Cerebellar cortex (tissue), 1 donor: ENCODE data around the gene NPHP1.
"Not testable (repeated sequence)": the region's sequence is repeated elsewhere in the genome, so short reads cannot be mapped to it uniquely, and the experiment has no call there.

ENCODE experiments used
- DNase-seq: peaks from one replicate; pipeline ENCODE4 v3.0.0-alpha.2; 2015; ENCODE audit warnings: low spot score

Gene NPHP1

DNA sequence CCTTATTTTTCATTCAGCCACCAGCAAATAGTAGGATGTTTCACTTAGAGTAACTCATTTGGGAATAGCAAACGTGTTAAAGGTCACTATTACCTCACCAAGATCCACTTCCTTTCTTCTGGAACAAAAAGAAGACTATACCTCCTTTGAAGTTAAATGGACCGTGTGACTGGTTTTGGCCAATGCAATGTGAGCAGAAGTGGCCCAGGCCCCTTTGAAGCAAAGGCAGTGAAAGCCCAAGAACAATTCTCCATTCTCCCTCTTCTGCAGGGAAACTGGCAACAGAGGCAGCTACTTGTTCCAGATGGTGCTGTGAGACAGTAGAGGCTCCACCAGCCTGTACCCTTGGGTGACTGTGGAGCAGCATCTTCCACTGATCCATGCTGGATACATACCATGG, 77.9 kb downstream of the NPHP1 start:
- DNase-seq: no peak

DNA sequence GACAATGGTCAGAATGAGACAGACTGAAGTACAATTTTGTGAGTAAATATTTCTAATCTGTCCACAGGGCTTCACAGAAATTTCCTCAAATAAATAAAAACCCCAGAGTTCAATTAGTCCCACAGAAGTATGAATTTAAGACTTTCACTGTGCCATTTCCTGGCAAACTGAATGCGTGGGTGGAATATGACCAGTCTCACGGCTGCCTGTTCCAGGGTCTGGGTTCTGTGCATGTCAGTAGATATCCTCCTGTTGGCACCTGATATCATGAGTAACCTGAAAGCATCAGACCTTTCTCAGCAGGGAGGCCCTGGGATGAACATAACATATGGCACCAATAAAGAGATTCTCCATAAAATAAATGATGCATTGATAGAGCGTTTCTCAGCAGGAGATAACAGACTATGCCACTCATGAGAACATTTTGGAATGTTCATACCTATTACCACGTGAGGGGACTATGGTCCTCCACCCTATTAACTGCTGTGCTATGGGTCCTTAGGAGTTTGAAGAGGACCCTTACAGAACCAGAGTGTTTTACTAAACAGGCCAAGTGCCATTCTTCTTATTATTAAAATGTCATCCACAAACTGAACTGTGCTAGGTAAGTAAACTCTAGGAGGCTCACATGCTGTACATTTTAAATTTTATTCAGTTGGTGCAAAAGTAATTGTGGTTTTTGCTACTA, 78.6 kb downstream of the NPHP1 start:
- no peak for DNase-seq

DNA sequence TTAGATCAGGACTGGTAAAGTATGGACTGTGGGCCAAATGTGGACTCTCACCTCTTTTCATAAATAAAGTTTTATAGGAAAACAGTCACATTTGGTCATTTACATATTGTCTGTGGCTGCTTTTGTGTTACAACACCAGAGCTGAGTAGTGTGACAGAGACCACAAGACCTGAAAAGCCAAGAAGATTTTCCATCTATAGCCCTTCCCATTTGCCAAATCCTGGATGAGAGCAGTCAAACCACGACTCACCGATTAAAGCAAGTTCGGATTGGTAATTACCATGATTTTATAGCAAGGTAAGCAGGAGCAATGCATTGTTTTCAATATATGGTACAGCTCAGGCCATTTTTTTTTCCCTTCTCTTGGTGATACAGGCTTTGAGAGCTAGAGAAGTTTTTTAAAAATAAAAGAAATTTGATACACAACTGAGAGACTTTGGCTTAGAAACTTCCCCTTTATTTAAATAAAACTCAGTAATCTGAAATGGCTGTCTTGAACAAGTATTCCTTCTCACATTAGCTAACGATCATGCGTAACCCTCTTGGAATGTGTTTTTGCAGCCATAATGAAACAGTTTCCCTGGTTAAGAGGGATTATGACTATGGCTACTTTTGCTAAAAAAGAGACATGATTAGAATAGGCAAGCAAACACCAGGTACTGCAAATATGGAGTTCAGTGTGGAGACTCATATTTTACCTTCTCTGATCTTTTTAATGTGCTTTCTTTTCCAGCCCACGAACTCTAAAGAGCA, 79.7 kb downstream of the NPHP1 start:
- DNase-seq: no peak

DNA sequence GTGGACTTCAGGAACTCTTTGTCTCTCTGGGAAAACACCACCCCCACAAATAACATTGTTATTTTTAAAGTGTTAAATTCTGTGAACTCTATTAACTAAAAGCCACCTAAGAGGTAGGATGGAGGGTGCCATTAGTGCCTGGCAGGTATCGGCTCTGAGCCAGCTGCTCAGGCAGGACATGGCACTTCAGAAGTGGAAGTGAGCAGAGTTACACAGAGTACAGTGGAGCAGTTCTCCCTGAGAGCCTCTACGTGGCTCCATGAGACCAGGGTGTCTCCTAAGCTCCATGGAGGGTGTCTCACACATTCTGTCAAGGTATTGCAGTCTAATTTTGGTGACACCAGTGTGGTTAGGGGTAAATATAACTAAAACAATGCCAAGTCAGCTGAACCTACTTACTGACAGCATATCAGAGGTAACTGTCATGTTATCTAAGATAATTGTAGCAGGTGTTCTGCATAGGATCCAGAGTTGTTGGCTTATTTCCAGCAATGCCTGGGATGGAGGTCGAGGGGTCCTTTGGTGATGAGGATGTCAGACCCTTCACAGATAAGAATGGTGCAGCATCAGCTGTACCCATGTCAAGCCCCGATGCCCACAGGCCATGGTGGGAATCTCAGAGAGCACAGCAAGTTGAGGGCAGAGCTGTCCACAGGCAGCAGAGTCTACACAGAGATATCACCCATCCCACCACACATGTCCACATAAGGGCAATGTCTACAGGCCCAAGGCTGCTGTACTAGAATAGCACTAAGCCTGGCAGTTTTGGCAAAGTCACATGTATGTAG, 80.6 kb downstream of the NPHP1 start:
- DNase-seq: no peak

DNA sequence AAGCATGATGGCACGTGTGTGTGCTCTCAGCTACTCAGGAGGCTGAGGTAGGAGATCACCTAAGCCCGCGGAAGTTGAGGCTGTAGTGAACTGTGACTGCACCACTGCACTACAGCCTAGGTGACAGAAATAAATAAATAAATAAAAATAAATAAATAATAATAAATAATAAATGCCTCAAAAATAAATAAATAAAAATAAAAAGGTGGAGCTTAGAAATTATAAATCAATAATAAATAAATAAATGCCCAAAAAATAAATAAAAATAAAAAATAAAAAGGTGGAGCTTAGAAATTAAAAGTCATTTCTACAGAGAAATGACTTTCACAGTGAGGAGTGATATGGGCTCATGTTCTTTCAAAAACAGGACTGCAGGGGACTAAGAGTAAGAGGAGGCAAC, 83.2 kb downstream of the NPHP1 start:
- DNase-seq: no peak

DNA sequence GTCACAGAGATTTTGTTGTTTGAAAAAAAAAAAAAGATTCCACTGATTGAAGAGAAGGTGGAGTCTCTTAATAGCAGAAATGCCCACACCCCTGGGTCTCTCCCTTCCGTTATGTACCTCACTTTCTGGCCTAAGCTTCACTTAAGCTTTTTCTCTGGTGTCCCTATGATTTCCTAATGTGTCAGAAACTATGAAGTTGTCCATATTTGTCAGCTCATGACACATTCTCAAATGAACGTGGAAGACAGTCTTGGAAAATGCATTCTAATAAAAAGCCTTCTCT, 83.8 kb downstream of the NPHP1 start:
- no peak for DNase-seq

DNA sequence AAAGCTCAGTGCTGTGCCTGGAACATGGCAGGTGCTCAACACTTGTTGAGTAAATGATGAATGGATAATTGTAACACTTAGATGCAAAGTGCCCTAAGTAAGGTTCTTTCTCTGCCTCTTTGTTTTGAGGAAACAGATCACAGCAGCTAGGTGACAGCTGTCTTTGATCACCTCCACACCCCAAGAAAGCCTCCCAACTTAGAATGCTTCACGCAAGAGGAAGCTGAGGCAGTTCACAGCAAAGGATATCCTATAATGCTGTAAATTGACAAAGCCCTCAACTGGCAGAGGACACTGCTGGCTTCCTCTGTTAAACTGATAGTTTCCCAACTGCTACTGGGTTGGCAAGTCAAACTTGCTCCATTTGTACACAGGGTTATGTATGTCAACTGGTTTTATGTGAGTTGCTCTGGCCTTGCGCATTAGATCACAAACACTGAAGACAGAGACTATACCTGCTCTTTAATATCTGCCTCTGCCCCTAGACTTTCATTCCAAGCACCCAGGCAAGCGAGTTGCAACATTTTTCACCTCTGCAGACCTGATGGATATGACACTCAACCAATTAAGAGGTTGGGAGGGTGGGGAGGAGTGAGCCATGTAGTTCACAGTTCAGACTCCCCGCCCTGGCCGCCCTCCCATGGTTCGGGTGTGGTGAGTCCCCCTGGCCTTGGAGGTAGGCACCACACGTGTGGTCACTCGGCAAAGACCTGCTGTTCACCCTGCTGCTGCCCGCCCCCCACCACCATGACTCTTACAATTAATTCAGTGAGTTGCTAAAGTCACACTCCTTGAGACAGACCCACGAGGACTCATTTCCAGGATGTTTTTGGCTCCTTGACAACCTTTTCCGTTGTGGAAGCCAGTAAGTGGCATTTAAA, 84.4 kb downstream of the NPHP1 start:
- DNase-seq: no peak

DNA sequence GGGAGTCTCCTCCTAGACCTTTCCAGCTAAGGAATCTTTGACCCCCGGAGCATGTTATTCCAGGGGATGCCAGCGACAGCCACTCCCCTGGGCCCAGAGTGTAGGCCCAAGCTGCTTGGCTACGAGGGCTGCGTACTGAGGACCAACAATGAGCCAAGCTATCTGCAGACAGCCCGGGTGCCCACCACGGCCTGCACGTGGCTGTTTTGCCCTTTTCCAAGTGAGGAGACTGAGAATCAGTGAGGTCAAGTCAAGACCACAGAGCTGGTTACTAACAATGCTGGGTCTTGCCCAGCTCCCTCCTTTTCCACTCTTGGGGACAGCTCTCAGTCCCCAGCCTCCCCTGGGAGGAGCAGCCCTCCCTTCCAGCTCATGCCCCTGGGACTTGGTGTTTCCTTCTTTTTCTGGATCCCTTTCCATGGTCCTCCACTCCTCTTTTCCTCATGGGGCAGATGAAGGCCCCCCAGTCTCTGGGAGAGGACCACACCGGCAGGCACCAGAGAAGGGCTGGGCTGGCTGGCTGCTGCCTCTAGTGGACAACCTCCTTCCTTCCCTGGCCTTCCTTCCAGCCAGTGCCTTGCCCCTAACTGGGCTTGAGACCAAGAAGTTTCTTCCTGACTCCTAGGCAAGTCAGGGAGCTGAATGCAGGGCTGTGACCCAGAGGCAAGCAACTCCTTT, 88.6 kb downstream of the NPHP1 start:
- DNase-seq: no peak

DNA sequence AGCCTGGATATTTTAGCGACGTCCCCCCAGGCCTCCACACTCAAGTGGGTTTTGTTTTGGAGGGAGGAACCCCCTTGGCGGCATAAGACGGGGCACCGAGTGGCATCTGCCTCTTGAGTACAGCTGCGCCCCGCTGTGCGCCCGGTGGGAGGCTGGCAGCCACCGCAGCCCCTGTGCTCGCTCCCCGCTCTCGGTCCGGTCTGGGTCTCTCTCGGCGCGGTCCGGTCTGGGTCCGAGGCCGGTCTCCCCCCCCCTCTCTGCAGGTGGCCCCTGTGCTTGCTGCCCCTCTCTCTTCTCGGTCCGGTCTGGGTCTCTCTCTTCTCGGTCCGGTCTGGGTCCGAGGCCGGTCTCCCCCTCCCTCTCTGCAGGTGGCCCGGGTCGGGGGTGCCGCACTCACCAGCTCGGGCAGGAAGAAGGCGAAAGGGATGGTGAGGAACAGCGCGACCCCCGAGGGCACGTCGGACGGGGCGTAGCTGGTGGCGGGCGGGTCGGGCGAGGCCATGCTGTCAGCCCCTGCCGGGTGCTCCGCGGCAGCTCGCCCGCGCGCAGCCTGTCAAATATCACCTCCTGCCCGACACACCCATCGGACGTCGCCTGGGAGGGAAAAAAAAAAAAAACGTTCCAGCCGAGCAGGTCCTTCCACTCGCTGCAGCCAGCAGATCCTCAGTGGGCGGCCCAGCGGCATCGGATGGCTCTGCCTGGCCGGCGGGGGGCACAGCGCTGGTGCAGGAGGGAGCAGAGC, 89.4 kb downstream of the NPHP1 start, which contains the start of gene MALL:
Gene MALL (minus strand): TSS at position 532 of the 742 bp plus-strand sequence. CDS start 30 bp downstream, at position 502.
- no peak for DNase-seq

DNA sequence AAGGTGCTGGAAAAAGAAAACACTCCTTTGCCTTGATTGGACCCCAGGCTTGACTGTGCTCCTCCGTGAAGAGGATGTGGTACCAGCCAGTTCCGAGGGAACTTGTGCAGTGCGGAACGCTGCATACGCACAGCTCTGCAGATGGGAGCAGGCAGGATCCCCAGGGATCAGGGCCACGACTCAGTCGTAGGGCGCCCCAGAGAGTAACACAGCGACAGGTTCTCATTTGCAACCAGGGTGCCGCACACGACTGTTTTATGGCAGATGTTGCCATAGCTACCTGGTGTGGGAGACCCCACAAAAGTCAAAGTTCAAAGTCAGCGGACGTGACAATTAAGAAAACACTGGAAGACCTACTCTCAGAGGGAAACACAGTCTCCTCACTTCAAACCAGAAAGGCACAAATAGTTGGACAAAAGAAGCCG, 90.0 kb downstream of the NPHP1 start:
- no peak for DNase-seq

DNA sequence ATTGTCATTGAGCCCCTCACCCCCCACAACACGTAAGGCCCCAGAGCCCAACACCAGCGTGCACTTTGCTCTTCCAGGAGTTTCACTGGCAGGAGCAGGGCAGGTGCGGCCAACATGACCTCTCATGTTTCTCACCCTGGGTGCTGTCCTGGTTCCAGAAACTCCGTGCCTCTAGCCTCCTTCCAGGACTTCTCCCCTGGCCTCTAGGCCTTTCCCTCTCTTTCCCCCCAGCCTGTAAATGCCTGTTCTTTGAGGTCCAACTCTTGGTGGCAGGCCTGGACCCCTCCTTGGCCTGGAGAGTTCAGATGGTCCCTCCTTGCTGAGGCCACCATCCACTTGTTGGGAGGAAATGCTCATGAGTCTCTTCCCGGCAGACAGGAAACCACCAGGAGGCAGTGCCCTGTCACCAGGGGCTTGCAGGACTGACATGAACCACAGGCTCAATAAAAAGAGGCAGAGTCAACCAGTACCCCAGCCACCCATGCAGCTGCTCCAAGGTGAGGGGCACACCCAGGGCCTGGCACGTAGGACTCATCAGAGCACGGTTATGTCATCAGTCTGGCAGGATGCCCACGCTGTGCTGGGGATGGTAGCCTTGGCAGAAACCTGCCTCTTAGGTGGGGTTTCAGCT, 90.7 kb downstream of the NPHP1 start:
- no peak for DNase-seq

DNA sequence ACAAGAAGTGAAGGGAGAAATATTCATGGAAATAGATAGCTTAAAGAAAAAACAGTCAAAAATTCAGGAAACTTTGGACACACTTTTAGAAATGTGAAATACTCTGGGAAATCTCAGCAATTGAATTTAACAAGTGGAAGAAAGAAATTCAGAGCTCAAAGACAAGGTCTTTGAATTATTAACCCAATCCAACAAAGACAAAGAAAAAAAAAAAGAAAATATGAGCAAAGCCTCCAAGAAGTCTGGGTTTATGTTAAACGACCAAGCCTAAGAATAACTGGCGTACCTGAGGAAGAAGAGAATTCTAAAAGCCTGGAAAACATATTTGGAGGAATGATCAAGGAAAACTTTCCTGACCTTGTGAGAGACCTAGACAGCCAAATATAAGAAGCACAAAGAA, 96.5 kb downstream of the NPHP1 start:
- not testable (repeated sequence) for DNase-seq

DNA sequence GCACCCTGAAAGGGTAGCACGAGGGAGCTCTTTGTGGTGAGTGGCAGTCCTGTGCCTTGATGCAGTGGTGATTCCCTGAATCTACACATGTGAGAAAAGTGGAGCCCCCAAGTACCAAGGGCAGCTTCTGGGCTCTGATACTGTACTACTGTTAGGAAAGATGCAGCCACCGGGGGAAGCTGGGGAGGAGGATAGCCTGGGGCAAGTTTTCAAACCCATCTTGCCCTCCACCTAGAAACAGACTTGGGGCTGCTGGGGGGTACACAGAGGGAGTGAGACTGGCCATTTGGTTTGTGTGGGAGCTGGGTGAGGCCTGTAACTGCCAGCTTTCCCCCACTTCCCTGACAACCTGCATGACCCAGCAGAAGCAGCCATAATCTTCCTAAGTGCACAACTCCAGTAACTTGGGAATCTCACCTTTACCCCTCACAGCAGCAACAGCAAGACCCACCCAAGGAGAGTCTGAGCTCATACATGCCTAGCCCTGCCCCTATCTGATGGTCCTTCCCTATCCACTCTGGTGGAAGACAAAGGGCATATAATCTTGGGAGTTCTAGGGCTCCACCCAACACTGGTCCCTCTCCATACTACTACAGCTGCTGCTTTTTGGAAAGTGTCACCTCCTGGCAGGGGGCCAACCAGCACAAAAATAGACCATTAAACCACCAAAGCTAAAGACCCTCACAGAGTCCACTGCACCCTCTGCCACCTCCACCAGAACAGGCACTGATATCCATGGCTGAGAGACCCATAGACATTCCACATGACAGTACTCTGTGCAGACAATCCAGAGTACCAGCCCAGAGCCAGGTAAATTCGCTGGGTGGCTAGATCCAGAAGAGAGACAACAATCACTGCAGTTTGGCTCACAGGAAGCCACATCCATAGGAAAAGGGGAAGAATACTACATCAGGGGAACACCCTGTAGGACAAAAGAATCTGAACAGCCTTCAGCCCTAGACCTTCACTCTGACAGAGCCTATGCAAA, 97.4 kb downstream of the NPHP1 start:
- DNase-seq: no peak

DNA sequence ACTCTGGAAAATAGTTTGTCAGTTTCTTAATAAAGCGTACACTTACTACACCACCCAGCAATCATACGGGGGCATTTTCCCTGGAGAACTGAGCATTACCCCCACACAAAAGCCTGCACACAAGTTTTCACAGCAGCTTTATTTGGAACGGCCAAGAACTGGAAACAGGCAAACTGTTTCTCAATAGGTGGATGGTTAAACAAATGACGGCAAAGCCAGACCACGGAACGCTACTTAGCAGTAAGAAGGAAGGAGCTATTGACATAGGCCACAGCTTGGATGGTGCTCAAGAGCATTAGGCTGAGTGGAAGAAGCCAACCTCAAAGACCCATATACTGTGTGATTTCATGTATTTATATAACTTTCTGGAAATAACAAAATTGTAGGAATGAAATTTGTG, 98.2 kb downstream of the NPHP1 start:
- no peak for DNase-seq

DNA sequence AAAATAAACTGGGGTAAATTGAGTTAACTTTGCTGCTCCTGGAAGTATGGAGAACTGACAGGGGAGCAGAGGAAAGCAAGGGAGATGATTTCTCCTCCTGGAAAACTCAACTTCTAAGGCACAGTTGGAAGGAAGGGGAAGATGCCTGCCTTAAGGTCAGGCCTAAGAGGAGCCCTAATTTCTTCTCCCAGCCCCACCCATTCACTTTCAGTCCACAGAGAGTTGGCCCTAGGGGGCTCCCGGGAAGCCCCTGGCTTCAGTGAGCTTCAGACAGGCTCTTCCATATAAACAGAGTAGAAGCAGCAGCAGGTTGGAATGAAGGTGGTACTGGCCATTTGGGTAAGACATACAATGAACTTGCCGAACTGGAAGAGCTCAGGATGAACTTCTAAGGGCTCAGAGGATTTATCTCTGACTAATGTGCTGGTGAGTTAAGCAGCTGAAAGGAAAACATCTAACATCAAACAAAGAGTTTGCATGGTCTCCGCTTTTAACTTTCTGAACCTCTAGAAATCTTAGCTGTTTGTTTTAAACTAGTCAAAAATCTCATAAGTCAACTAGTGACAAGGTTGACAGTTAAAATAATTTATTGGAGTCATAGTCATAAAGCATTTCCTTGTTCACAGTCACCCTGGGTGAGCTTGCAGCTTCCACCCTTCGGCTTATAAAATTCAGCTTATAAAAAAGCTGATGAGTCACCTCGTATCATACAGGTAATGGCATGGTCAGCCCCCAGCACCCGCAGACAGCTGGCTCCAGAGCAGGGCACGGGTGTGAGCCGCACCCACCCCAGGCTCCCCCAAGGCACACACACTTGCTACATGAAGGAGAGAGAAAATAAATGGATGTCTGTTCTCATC, 99.0 kb downstream of the NPHP1 start:
- DNase-seq: no peak

DNA sequence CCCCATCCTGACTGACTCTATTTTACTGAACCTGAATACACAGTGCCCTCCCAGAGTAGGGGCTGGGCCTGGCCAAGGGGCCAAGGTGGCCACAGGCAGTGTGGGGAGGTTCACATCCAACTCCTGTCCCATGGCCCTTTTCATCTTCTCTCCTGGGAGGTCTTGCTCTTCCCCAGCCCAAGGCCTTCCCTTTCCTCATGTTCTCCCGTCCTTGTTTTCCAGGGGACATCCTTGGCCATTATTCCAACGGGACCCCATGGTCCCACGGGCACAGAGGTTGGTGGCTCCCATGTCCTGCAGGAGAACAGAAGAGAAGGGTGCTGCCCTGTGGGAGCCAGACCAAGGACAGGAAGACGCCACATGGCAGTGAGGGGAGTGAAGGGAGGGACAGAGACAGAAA, 99.6 kb downstream of the NPHP1 start:
- no peak for DNase-seq

DNA sequence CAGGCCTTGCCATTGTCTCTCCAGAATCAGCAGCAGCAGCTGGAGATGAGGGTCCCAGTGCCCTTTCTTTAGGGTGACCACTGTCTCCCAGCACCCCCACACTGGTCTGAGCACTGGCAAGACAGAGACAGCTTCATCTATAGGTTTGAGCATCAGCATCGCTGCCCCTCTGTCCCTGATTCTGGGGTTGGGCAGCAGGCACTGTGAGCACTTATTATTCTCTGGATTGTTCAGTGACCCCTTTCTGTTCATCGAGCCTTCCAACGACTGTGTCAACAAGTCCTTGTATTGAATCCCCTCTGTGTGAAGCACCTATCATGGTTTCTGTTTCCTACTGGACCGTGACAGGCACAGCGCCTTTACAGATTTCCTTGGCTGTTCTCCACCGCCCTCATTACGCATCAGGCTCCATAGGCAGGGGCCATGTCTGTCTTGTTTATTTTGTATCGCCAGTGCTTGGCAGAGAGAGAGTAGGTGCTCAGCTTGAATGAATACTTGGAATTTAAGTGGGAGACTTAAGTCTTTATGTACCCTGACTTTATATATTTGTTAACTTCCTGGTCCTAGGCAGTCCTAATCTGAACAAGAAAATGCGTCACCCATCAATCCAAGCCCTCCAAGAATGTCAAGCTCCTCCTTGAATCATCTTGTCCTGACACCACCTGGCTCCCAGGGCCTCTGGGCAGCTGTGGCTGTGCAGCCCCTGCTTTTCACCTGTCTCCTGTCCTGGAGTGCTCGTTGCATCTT, 100.6 kb downstream of the NPHP1 start:
- DNase-seq: no peak
